ENCODE results near the gene ELF1. TPM values are rescaled to one million over a fixed set of nuclear protein-coding genes. Genes with fewer than 3 reads are reported as not detected.
"Not testable (repeated sequence)": the region's sequence is repeated elsewhere in the genome, so short reads cannot be mapped to it uniquely, and the experiment has no call there.

The ELF1 gene
- total RNA-seq, 1 donor = 163 TPM

- DNase-seq (ENCODE audit: low read depth in 2 of 3, low spot score in 2 of 3) = no peak
Measured at GRCh38 chr13:40960716-40961115, 58.4 kb downstream of the ELF1 start.

GRCh38 chr13:40958655-40959054 lies 60.5 kb downstream of the ELF1 start:
- no peak for DNase-seq (ENCODE audit: low read depth in 2 of 3, low spot score in 2 of 3)

GRCh38 chr13:40946485-40946884 lies 72.6 kb downstream of the ELF1 start:
- DNase-seq (ENCODE audit: low read depth in 2 of 3, low spot score in 2 of 3) = no peak

GRCh38 chr13:40943073-40943472 lies 76.0 kb downstream of the ELF1 start:
- DNase-seq (ENCODE audit: low read depth in 2 of 3, low spot score in 2 of 3) = no peak

GRCh38 chr13:40941581-40941980 lies 77.5 kb downstream of the ELF1 start:
- no peak for DNase-seq (ENCODE audit: low read depth in 2 of 3, low spot score in 2 of 3)

GRCh38 chr13:40940841-40941240 lies 78.3 kb downstream of the ELF1 start:
- no peak for DNase-seq (ENCODE audit: low read depth in 2 of 3, low spot score in 2 of 3)

- DNase-seq (ENCODE audit: low read depth in 2 of 3, low spot score in 2 of 3) = no peak
Measured at GRCh38 chr13:40933508-40934204, 85.5 kb downstream of the ELF1 start.

- no peak for DNase-seq (ENCODE audit: low read depth in 2 of 3, low spot score in 2 of 3)
Measured at GRCh38 chr13:40932252-40932651, 86.9 kb downstream of the ELF1 start.

GRCh38 chr13:40931719-40932118 lies 87.4 kb downstream of the ELF1 start:
- DNase-seq (ENCODE audit: low read depth in 2 of 3, low spot score in 2 of 3) = no peak

GRCh38 chr13:40929883-40930282 lies 89.2 kb downstream of the ELF1 start:
- not testable (repeated sequence) for DNase-seq (ENCODE audit: low read depth in 2 of 3, low spot score in 2 of 3)

GRCh38 chr13:40928980-40929379 lies 90.1 kb downstream of the ELF1 start:
- no peak for DNase-seq (ENCODE audit: low read depth in 2 of 3, low spot score in 2 of 3)

- DNase-seq (ENCODE audit: low read depth in 2 of 3, low spot score in 2 of 3) = no peak
Measured at GRCh38 chr13:40927929-40928328, 91.2 kb downstream of the ELF1 start.

GRCh38 chr13:40923867-40924266 lies 95.2 kb downstream of the ELF1 start:
- DNase-seq (ENCODE audit: low read depth in 2 of 3, low spot score in 2 of 3) = no peak

- no peak for DNase-seq (ENCODE audit: low read depth in 2 of 3, low spot score in 2 of 3)
Measured at GRCh38 chr13:40922437-40923040, 96.6 kb downstream of the ELF1 start.

GRCh38 chr13:40920826-40921225 lies 98.3 kb downstream of the ELF1 start:
- no peak for DNase-seq (ENCODE audit: low read depth in 2 of 3, low spot score in 2 of 3)

GRCh38 chr13:40919901-40920300 lies 99.2 kb downstream of the ELF1 start:
- DNase-seq (ENCODE audit: low read depth in 2 of 3, low spot score in 2 of 3) = not testable (repeated sequence)

- DNase-seq (ENCODE audit: low read depth in 2 of 3, low spot score in 2 of 3) = no peak
Measured at GRCh38 chr13:40916207-40916998, 102.7 kb downstream of the ELF1 start.

GRCh38 chr13:40914863-40915262 lies 104.3 kb downstream of the ELF1 start:
- not testable (repeated sequence) for DNase-seq (ENCODE audit: low read depth in 2 of 3, low spot score in 2 of 3)

- DNase-seq (ENCODE audit: low read depth in 2 of 3, low spot score in 2 of 3) = no peak
Measured at GRCh38 chr13:40911341-40911740, 107.8 kb downstream of the ELF1 start.

GRCh38 chr13:40910324-40911050 lies 108.6 kb downstream of the ELF1 start:
- DNase-seq (ENCODE audit: low read depth in 2 of 3, low spot score in 2 of 3) = no peak
